Activated CD8-positive, alpha-beta memory T cell treated with anti-CD3 and anti-CD28 coated beads, Interleukin-2, amount 50 U/mL, for 24 hours (primary cell): Measurements from ENCODE around the gene RLN3.
"Not testable (repeated sequence)": the region's sequence is repeated elsewhere in the genome, so short reads cannot be mapped to it uniquely, and the experiment has no call there.

Source experiments
- DNase-seq: peaks from one replicate; pipeline ENCODE4 v3.0.0-alpha.2; 2020; ENCODE audit errors: extremely low read depth

RLN3 gene

GRCh38 chr19:14021474-14021873 is 6.5 kb upstream of the RLN3 start:
- no peak for DNase-seq

- no peak for DNase-seq
Measured at GRCh38 chr19:14022469-14022868, 5.5 kb upstream of the RLN3 start.

DNA sequence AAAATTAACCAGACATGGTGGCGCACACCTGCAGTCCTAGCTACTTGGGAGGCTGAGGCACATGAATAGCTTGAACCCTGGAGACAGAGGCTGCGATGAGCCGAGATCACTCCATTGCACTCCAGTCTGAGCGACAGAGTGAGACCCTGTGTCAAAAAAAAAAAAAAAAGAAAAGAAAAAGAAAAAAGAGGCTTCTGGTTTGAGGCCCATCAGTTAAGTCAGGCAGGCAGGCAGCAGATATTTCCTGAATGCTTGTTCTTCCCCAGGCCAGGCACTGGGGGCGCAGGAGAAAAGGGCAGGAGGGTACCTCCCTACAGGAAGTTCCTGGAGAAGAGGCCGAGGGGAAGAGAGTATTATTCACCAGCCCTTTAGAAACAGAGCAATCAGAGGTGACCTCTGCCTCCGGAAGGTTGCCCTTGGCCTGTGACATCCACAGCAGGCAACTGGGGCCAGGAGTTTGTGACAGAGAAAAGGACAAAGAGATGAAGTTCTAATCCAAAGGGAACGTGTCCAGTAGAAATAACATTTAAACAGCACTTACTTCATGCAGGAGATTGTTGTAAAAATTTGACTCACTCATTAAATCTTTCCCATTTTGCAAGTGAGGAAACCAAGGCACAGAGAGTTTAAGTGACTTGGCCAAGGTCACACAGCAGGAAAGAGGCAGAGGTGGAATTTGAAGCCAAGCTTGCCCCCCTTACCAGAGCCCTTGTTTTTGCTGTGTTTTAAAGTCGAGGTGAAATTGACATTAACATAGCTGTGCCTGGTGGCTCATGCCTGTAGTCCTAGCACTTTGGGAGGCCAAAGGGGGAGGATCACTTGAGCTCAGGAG is 4.3 kb upstream of the RLN3 start:
- DNase-seq, result no peak

DNA sequence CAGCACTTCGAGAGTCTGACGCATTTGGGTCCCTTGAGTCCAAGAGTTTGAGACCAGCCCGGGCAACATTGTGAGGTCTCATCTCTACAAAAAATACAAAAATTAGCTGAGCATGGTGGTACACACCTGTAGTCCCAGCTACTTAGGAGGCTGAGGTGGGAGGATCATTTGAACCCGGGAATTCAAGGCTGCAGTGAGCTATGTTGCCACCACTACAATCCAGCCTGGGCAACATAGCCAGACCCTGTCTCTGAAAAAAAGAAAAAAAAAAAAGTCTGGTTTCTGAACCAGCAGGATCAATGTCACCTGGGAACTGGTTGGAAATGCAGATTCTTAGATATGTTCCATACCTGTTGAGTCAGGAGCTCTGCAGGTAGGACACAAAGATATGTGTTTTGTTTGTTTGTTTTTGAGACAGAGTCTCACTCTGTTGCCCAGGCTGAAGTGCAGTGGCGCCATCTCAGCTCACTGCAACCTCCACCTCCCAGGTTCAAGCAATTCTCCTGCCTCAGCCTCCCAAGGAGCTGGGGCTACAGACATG is 1.2 kb upstream of the RLN3 start:
- not testable (repeated sequence) for DNase-seq

GRCh38 chr19:14028901-14029300 is 953 bp downstream of the RLN3 start:
- DNase-seq, result no peak

DNA sequence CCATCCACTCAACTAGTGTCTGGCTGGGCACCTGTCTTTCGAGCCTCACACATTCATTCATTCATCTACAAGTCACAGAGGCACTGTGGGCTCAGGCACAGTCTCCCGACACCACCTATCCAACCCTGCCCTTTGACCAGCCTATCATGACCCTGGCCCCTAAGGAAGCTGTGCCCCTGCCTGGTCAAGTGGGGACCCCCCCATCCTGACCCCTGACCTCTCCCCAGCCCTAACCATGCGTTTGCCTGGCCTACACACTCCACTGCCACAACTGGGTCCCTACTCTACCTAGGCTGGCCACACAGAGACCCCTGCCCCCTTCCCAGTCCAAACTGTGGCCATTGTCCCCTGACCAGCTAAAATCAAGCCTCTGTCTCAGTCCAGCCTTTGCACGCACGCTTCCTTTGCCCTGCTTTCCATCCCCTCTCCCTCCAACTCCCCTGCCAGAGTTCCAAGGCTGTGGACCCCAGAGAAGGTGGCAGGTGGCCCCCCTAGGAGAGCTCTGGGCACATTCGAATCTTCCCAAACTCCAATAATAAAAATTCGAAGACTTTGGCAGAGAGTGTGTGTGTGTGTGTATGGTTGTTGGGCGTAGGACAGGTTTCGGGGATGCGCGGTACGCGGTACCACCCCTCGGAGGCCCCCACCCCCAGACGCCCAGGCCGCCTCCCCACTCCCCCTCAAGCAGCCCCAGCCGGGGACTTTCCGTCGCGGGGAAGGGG is 3.2 kb downstream of the RLN3 start:
- DNase-seq, result peak; percentile 51

- DNase-seq, result peak; percentile 47
Measured at GRCh38 chr19:14031719-14032480, 4.0 kb downstream of the RLN3 start, which contains the start of gene IL27RA. Gene IL27RA (plus strand): TSS chr19:14031762. CDS start chr19:14031873, 111 bp downstream.

GRCh38 chr19:14033946-14034345 is 6.0 kb downstream of the RLN3 start:
- DNase-seq, result no peak

- not testable (repeated sequence) for DNase-seq
Measured at GRCh38 chr19:14035159-14035558, 7.2 kb downstream of the RLN3 start.

GRCh38 chr19:14035706-14036105 is 7.8 kb downstream of the RLN3 start:
- no peak for DNase-seq

DNA sequence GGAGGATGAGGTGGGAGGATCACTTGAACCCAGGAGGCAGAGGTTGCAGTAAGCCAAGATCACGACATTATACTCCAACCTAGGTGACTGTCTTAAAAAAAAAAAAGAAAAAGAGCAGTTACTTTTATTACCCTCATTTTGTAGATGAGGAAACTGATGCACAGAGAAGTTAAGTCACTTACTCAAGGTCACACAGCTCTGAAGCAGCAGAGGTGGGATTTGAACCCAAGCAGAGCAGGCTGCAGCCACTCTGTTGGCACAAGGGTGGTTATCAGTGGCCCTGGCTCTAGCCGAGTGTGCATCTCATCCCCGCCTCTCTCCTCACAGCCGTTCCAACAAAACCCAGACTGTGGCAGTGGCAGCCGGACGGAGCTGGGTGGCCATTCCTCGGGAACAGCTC is 11.2 kb downstream of the RLN3 start:
- DNase-seq, result no peak

GRCh38 chr19:14042659-14043608 is 15.0 kb downstream of the RLN3 start:
- DNase-seq, result not testable (repeated sequence)

DNA sequence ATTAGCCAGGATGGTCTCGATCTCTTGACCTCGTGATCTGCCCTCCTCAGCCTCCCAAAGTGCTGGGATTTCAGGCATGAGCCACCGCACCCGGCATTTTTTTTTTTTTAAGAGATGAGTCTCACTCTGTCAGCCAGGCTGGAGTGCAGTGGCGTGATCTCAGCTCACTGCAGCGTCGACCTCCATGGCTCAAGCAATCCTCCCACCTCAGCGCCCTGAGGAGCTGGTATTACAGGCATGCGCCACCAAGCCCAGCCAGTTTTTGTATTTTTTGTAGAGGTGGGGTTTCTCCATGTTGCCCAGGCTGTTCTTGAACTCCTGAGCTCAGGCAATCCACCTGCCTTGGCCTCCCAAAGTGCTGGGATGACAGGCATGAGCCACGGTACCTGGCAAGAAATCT is 19.9 kb downstream of the RLN3 start:
- DNase-seq, result not testable (repeated sequence)

- DNase-seq, result peak; percentile 54
Measured at GRCh38 chr19:14048443-14049153, 20.6 kb downstream of the RLN3 start.

GRCh38 chr19:14050512-14050911 is 22.6 kb downstream of the RLN3 start:
- DNase-seq, result no peak

- not testable (repeated sequence) for DNase-seq
Measured at GRCh38 chr19:14050961-14051360, 23.0 kb downstream of the RLN3 start.

DNA sequence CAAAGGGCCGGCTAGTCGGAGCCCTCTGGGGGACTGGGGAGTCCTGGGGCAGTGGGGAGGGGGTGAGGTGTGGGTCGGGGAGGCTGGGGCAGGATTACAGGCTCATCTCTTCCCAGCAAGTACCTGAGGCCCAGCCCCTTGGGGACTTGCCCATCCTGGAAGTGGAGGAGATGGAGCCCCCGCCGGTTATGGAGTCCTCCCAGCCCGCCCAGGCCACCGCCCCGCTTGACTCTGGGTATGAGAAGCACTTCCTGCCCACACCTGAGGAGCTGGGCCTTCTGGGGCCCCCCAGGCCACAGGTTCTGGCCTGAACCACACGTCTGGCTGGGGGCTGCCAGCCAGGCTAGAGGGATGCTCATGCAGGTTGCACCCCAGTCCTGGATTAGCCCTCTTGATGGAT is 24.0 kb downstream of the RLN3 start:
- DNase-seq, result no peak

DNA sequence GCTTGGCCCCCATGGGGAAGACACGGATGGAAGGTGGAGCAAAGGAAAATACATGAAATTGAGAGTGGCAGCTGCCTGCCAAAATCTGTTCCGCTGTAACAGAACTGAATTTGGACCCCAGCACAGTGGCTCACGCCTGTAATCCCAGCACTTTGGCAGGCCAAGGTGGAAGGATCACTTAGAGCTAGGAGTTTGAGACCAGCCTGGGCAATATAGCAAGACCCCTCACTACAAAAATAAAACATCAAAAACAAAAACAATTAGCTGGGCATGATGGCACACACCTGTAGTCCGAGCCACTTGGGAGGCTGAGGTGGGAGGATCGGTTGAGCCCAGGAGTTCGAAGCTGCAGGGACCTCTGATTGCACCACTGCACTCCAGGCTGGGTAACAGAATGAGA is 24.5 kb downstream of the RLN3 start:
- DNase-seq, result no peak

DNA sequence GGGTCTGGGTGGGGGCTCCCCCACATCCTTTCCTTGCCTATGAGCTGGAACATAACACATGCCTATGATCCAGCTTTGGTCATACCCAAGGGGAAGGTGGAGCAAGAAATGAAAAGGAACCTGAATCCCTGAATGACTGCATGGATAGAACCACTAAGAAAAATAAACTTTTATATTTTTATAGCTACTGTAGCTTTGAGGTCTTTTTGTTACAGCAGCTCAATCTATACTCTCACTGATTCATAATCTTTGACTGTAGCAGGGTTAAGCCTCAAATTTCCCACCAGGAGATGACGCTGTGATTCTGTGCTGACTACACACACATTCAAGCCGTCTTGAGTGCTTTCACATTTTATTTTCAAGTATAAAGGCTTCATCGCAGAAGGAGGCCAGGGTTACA is 25.1 kb downstream of the RLN3 start:
- no peak for DNase-seq

- no peak for DNase-seq
Measured at GRCh38 chr19:14053500-14053899, 25.6 kb downstream of the RLN3 start.
